MM.1S (cell line): ENCODE data around the gene TMEM131.

Experiments
- CTCF ChIP-seq: fragments of 300-600 bp; sonication (generic); IDR thresholded peaks from 2 replicates; pipeline ENCODE4 v1.5.1; 2016; ENCODE audit warnings: antibody characterized with exemption, low read length, mixed read lengths
- EZH2 ChIP-seq: fragments of 300-600 bp; sonication (generic); optimal IDR thresholded peaks from 2 replicates; pipeline ENCODE3; 2017; ENCODE audit warnings: low read depth, mild to moderate bottlenecking, antibody characterized with exemption, low read length, mixed read lengths

DNA sequence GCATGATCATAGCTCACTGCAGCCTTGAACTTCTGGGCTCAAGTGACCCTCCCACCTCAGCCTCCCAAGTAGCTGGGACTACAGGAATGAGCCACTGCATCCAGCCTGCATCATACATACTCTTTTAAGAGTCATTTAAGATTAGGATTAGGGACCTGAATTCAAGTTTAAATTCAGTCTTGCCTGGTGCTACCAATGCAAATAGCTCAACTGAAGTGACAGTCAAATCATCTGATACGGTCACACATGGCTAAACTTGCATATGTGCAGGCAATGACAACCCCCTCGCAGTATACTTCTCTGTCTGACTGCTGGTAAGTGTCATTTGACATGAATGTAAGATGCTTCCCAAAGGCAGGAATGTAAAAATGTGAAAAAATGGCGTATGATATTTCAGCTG lies 31.8 kb upstream of the TMEM131 start:
- TF ChIP-seq CTCF (no peak), EZH2 (no peak)
